ENCODE results near the gene SPIC. TPM values are rescaled to one million over a fixed set of nuclear protein-coding genes. Genes with fewer than 3 reads are reported as not detected.

The SPIC gene
- total RNA-seq, 1 experiment from 2014 or later = not detected

DNA sequence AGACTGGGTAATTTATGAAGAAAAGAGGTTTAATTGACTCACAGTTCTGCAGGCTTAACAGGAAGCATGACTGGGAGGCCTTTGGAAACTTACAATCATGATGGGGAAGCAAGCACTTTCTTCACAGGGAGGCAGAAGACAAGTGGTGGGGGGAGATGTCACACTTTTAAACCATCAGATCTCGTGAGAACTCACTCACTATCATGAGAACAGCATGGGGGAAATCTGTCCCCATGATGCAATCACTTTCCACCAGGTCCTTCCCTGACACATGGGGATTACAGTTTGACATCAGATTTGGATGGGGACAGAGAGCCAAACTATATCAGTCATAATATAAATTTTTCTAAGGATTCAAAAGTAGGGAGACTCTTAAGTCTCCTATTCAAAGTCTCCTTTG lies 46.0 kb downstream of the SPIC start:
- Histone ChIP-seq H3K56ac (ENCODE audit: insufficient read length, low read depth, low read length) (no peak overlapping the region), H3K79me2 (ENCODE audit: insufficient read depth, low read length) (no peaks in the 10 kb centered on the region), H3K4me2 (ENCODE audit: insufficient read depth, insufficient read length, low read length) (no peak overlapping the region), H3T11ph (ENCODE audit: low read length) (no peak overlapping the region), H3K27me3 (ENCODE audit: insufficient read depth, low read length) (no peaks in the 10 kb centered on the region), H2BK12ac (ENCODE audit: insufficient read length, low read depth, low read length) (no peak overlapping the region), H3K9me3 (ENCODE audit: control insufficient read depth, low read depth, low read length) (no peaks in the 10 kb centered on the region), H2BK120ac (ENCODE audit: low read depth, low read length, poor library complexity, severe bottlenecking) (no peak overlapping the region), H2BK5ac (ENCODE audit: insufficient read length, low read length) (no peak overlapping the region), H3K4ac (ENCODE audit: low read depth, low read length) (no peak overlapping the region), H3K4me1 (ENCODE audit: insufficient read depth, low read length) (no peaks in the 10 kb centered on the region), H2AK5ac (ENCODE audit: insufficient read length, low read length) (no peak overlapping the region), H4K20me1 (ENCODE audit: control insufficient read depth, insufficient read depth, insufficient read length) (no peaks in the 10 kb centered on the region), H3K14ac (ENCODE audit: insufficient read depth, low read length) (no peak overlapping the region), H2BK15ac (ENCODE audit: low read depth, low read length) (no peak overlapping the region), H4K8ac (replicated peaks; ENCODE audit: insufficient read length, low read depth, low read length) (no peak overlapping the region), H3K23ac (ENCODE audit: insufficient read length, low read depth, low read length) (no peak overlapping the region), H4K91ac (ENCODE audit: insufficient read length, low read depth, low read length) (no peak overlapping the region), H3K9ac (ENCODE audit: extremely low read depth, insufficient read length, low read length) (no peak overlapping the region), H3K79me1 (ENCODE audit: insufficient read depth, low read depth, low read length, poor library complexity, severe bottlenecking) (no peaks in the 10 kb centered on the region), H2AFZ (ENCODE audit: low read length) (no peak overlapping the region), H3K23me2 (ENCODE audit: insufficient read length, low read depth, low read length, poor library complexity, severe bottlenecking) (no peaks in the 10 kb centered on the region), H3K27ac (ENCODE audit: insufficient read length, low read depth, low read length) (no peak overlapping the region), H4K5ac (ENCODE audit: insufficient read length, low read depth, low read length) (no peak overlapping the region), H2BK20ac (ENCODE audit: low read depth, low read length, poor library complexity, severe bottlenecking) (no peak overlapping the region), H3K18ac (ENCODE audit: insufficient read length, low read depth, low read length) (no peak overlapping the region)
- H3K27ac Mint-ChIP-seq = no peak overlapping the region
- DNase-seq = no peak
- no peaks in the 10 kb centered on the region for H3K27me3 Mint-ChIP-seq (ENCODE audit: low read depth)
- no peaks in the 10 kb centered on the region for H3K9me3 Mint-ChIP-seq
- TF ChIP-seq, protein P1, sequence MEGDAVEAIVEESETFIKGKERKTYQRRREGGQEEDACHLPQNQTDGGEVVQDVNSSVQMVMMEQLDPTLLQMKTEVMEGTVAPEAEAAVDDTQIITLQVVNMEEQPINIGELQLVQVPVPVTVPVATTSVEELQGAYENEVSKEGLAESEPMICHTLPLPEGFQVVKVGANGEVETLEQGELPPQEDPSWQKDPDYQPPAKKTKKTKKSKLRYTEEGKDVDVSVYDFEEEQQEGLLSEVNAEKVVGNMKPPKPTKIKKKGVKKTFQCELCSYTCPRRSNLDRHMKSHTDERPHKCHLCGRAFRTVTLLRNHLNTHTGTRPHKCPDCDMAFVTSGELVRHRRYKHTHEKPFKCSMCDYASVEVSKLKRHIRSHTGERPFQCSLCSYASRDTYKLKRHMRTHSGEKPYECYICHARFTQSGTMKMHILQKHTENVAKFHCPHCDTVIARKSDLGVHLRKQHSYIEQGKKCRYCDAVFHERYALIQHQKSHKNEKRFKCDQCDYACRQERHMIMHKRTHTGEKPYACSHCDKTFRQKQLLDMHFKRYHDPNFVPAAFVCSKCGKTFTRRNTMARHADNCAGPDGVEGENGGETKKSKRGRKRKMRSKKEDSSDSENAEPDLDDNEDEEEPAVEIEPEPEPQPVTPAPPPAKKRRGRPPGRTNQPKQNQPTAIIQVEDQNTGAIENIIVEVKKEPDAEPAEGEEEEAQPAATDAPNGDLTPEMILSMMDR (conservative IDR thresholded peaks at IDR 0.05) = no peak
- WGBS (ENCODE audit: extremely low coverage, insufficient read length, low lambda C conversion rate) = no CpG with 5 or more reads among the region's 1 CpG
- H3K4me3 Mint-ChIP-seq = no peak overlapping the region
- peaks cover 2 to 5% of the 10 kb centered on the region in 2 experiments; a peak in 2 of 4 replicates for H3K4me1 Mint-ChIP-seq
- no peaks in the 10 kb centered on the region for H3K36me3 Mint-ChIP-seq (ENCODE audit: insufficient read depth in 1 of 3, low read depth in 3 of 3)
